LHCN-M2 (cell line): ENCODE results near the gene DDX1. TPM values are rescaled to one million over a fixed set of nuclear protein-coding genes. Genes with fewer than 3 reads are reported as not detected.
A peak's percentile ranks its signal among the peaks of the same experiment; 100 is the strongest.

ENCODE experiments used
- DNase-seq: peaks from one replicate; pipeline ENCODE4 v3.0.0-alpha.2; 2012; ENCODE audit warnings: low read depth
- total RNA-seq: library from RNA; depleted of rRNA; stranded (reverse); fragments of >200 nt; gene quantifications from 2 replicates; pipeline ENCODE4 v1.2.3, GENCODE V29; 2014

Gene DDX1
- total RNA-seq, 1 experiment from 2014 or later = 78.4 TPM

DNA sequence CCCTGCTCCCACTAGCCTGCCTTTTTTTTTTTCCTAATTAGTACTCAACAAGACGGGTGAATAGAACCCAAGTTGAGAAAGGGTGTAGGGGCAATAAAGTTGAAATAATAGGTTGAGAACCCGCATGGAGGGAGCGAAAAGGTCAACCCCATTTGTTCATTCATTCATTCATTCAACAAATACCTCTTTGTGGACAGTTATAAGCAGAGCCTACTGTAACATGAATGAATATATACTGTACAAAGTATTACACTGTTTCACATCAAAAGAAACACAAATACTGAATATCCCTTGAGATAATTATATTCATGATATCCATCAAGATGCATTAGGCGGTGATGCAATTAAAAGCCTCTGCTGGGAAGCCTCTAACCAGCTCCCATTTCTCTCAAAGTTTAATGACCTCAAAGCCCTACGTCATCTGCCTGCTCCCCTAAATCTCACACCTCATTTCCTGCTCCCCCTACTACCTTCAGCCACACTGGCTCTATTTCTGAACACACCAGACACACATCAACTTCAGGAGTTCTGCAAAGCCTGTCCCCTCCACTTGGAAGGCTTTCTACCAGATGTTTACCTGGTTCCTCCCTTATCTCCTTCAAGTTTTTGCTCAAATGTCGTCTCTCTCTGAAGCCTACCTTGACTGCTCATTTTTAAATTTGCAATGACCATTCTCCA lies 29.2 kb upstream of the DDX1 start:
- no peak for DNase-seq

DNA sequence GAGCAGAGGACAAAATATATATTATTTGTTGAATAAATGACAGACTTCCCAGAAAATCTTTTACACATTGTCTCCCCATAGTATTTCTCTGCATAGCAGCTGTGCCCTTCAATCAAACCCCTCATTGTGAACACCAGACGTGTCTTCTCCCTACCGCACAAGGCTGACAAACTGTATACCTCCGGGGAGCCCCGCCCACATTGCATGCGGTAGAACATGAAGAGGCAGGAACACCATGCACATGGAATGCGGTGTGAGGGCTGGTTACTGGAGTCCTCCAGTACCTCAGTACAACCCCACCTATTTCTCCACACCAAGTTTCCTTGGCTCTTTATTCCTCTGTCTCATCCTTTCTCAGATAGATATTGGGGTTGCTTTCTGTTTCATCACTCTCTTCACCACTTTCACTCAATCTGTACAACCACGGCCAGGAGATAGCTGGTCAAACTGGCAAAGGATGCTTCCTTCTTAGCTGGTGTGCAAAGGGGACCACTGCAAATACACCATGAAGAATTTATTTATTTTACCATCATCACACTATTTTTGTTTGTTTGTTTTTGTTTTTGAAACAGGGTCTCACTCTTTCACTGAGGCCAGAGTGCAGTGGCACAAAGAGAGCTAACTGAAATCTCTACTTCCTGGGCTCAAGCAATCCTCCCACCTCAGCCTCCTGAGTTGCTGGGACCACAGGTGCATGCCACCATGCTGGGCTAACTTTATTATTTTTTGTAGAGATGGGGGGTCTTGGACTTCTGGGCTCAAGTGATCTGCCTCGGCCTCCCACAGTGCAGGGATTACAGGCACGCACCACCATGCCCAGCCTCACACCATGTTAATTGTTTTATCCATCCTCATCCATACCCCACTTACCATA lies 28.2 kb upstream of the DDX1 start:
- DNase-seq = no peak

DNA sequence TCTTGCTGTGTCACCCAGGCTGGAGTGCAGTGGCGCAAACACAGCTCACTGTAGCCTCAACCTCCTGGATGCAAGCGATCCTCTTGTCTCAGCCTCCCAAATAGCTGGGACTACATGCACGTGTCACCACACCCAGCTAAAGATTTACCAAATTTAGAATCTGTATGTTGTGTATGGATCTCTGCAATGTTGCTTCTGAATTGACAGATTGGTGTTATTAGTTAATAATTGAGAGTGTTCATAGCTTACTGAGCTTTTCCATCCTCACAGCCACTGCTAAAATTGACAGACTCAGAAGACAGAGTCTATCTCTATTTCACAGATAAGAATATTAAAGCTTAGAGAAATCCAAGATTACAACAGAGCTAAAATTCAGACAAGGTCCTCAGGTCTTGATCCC lies 26.3 kb upstream of the DDX1 start:
- DNase-seq = no peak

DNA sequence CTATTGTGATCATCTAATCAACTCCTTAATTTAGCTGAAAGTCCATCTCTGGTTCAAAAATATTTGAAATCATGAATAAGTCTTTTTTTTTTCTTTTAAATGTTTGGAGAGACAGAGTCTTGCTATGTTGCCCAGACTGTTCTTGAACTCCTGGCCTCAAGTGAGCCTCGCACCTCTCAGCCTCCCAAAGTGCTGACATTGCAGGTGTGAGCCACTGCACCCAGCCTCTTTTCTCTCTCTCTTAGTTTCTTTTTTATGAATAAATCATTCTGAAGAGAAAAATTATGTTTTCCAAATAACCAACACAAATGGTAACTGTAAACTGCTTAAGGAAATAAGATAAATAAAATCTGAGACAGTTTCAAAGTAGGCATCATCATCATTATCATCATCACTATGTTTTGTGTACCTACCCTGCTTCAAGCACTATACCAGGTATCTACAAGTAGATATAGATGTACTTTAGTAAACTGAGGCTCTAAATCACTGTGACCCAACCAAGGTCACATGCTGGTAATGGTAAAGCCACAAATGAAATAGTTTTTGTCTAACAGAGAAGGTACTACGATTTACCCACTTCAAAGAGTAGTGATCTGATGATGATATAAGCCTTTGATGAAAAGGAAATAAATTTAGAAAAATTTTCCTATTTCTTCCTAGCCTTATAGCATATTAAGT lies 25.5 kb upstream of the DDX1 start:
- DNase-seq = no peak

GRCh38 chr2:15566912-15567311 lies 24.8 kb upstream of the DDX1 start:
- DNase-seq = no peak

GRCh38 chr2:15568874-15569273 lies 22.8 kb upstream of the DDX1 start:
- no peak for DNase-seq

DNA sequence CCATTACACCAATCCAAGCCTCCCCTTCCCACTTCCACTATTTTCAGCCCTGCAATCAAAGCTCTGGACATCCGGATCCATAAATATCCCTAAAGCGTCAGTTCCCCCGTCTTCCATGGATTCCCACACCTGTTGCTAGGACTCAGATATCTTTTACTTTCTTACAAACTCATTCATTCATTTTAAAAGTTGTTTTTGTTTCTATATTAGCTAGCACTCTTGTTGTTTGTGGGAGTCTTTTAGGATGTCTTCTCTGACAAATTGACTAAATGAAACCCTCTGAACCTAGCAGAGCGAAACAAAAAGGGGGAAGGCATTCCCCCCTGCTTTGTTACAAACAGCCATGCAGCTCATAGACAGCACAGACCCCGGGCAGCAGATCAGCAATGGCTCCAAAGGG lies 21.6 kb upstream of the DDX1 start:
- no peak for DNase-seq

- DNase-seq = no peak
Observed at GRCh38 chr2:15571729-15572128, 19.9 kb upstream of the DDX1 start.

- DNase-seq = peak; percentile 76
Observed at GRCh38 chr2:15577071-15577735, 14.5 kb upstream of the DDX1 start.

DNA sequence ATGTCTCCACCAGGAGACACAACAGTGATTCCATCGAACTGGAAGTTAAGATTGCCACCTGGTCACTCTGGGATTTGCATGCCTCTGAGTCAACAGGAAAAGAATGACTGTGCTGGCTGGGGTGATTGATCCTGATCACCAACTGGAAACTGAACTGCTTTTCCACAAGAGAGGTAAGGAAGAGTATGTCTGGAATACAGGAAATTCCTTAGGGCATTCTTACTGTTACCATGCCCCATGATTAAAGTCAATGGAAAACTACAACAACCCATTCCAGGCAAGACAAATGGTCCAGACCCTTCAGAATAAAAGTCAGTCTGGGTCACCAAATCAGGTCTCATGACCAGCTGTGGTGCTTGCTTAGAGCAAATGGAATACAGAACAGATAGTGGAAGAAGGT lies 12.0 kb upstream of the DDX1 start:
- peak; percentile 8 for DNase-seq

- no peak for DNase-seq
Observed at GRCh38 chr2:15580451-15580850, 11.2 kb upstream of the DDX1 start.

- DNase-seq = no peak
Observed at GRCh38 chr2:15582710-15583357, 8.8 kb upstream of the DDX1 start.

DNA sequence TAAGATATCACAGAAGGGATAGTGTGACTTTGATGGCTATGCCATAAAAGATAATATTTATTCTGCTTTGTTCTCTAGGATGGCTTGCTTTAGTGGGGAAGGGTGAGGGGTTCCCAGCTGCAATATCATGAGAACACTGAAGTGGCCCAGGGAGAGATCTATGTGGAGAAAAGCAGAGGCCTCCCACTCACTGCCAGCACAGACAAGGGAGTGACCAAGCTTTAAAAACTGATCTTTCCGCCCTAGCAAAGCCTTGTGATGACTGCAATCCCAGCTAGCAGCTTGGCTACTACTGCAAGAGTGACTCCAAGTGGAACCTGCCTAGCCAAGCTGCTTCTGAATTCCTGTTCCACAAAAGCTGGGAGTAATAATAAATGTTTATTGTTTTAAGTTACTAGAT lies 7.8 kb upstream of the DDX1 start:
- no peak for DNase-seq

DNA sequence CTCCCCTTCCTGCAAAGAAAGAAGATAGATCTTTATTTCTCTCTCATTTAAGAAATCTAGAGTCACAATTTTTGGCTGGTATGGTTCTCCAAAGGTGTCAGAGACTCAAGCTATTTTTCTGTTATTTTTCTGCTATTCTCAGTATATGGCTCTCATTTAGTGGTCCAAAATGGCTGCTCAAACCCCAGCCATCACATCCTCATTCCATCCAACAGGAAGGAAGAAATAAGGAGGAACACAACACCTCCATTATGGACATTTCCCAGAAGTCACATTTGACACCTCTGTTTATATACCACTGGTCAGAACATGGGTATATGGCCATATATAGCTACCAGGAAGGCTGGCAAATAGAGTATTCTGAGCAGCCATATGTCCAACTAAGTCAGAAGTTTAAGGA lies 7.4 kb upstream of the DDX1 start:
- no peak for DNase-seq

GRCh38 chr2:15584767-15585469 lies 6.8 kb upstream of the DDX1 start:
- peak; percentile 13 for DNase-seq

- peak; percentile 73 for DNase-seq
Observed at GRCh38 chr2:15588329-15588919, 3.2 kb upstream of the DDX1 start.

- DNase-seq = no peak
Observed at GRCh38 chr2:15591373-15591691, 336 bp upstream of the DDX1 start.

DNA sequence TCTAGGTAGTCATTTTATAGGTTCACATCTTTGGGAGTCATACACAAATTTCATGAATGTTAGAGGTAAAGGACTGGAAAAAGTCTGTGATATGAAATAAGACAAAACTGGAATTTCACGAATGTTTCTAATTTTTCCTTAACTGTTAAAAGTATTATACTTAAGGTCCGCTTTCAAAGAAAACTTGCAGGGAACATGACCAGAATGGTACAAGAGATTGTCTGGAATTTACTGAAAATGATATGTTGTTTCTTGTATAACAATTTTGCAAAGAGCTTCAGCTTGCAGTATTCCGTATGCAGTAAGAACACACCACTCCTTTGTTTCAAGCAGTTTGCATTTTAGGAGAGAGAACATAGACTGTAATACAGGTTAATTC lies 1.6 kb downstream of the DDX1 start:
- DNase-seq = no peak

DNA sequence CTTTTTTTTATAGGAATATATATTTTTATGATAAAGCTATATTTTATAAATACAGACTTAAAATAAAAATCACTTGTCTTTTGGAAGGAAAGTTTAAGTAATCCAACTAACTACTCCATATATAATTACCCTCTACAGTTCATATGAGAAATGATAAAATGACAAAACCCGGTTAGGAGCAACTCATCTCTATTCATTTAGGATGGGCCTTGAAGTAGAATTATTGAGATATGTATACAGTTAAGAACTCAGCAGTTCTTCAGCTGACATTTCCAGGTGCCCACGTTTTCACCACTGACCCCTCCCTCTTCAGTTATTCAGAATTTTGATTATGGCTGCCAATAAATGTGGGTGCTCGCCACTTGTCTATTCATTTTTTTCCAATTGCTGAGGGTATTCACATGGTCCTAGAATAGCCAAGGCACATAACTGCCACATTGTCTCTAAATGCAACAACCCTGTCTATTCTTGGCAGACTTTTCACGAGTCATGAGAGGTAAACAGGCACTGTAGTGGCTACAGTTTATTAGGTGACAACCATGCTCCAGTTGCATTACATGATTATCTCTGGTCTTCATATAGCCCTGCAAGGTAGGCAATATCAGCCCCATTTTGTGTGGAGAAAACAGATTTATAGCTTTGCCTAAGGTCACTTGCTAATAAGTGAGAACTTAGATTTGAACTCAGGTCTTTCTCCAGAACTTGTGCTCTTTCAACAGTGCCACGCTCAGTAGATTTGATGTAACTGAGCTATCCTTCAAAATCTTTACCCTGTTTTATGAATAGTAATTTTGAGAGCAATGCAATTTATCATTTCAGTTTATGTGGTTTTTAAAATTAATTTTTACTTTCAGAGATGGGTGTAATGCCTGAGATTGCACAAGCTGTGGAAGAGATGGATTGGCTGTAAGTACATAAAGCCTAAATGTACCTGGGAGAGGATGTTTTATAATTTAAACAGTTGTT lies 2.9 kb downstream of the DDX1 start:
- DNase-seq = no peak
